HG02623 (cell line): ENCODE measurements around the gene CEP44.

Source experiments
- ATAC-seq: cut with Tn5 transposase; IDR thresholded peaks from one replicate; pipeline ENCODE4 v1.9.1; 2021; ENCODE audit warnings: moderate library complexity; ENCODE audit not compliant: unreplicated experiment

Gene CEP44

DNA sequence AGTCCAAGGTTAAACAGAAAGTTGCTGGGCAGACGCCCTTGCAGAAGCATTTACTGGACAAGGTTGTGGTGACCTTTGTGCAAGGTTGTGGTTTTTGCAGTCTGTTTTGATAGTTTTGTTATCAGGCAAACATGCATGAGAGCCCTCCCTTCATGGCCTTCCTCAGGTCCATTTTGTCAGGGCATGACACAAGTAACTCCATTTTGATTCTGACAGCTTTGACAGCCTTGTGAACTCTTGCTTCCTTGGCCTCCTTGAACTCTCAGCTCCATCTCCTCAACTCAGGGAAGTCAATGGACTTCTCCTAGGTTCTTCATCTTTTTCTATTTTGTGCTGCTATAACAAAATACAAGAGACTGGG, 97.7 kb downstream of the CEP44 start:
- ATAC-seq = no peak
